ENCODE measurements around the gene NEUROD2.
"Not testable (repeated sequence)": the region's sequence is repeated elsewhere in the genome, so short reads cannot be mapped to it uniquely, and the experiment has no call there.

Gene NEUROD2

DNA sequence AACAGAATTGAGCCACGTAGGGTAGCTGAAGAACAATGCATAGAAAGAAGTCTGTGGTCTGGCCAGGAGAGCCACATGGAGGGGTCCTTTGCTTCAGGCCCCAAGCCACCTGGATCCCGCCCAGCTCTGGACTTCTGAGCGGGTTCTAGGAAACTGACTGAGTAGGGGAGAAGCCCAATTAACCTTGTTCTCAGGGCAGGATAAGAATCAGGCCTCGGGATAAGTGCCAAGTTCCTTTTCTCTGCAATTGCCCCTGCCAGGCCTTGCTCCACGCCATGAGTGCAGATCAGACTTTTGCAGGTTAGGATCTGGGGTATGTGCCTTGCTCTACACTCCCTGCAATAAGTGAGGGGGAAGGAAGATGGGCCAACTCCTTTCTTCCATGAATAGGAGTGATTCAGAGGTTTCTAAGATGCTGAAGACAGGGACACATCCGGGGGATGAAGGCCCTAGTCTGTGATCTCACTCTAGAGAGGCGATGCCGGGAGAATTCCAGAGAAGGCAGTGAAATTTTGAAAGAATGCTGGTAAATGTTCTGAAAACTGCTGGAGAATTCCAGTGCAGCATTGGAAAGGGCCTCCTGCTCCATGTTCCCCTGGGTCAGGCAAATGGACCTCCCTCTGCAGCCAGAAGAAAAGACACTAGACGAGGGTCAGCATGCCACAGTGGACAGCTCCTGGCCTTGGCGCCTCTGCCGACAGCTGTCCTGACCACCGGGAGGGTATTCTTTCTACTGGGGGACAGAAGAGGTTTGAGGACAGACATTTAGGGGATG lies 5.8 kb downstream of the NEUROD2 start:
- no peak for DNase-seq

GRCh38 chr17:39600997-39601597 lies 6.6 kb downstream of the NEUROD2 start:
- no peak for DNase-seq

- no peak for DNase-seq
Measured at GRCh38 chr17:39600288-39600996, 7.3 kb downstream of the NEUROD2 start.

DNA sequence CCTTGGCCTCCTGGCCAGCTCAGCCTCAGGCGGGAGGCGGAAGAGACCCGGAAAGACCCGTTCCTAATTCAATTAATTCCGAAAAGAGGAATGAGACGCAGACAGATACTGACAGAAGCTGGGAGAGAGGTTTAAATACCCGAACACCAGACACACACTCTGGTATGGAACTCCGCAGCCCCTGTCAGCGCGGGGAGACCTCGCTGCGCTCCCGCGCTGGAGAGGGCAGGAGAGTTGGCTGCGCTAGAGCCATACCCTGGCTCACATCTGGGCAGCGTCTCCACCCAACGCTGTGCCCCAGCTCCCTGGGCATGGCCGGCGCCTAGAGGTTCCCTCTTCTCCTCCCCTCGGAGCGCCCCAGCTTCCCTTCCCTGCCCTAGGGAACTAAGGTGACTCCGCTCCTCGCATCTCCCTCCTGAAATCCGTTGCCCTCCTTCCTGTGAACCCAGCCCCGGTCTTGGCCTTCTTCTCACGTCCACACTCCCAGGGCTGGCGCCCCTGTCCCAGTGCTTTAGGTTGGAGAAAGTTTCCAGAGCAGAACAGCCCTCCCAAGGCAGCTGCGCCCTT lies 8.0 kb downstream of the NEUROD2 start:
- DNase-seq: no peak

DNA sequence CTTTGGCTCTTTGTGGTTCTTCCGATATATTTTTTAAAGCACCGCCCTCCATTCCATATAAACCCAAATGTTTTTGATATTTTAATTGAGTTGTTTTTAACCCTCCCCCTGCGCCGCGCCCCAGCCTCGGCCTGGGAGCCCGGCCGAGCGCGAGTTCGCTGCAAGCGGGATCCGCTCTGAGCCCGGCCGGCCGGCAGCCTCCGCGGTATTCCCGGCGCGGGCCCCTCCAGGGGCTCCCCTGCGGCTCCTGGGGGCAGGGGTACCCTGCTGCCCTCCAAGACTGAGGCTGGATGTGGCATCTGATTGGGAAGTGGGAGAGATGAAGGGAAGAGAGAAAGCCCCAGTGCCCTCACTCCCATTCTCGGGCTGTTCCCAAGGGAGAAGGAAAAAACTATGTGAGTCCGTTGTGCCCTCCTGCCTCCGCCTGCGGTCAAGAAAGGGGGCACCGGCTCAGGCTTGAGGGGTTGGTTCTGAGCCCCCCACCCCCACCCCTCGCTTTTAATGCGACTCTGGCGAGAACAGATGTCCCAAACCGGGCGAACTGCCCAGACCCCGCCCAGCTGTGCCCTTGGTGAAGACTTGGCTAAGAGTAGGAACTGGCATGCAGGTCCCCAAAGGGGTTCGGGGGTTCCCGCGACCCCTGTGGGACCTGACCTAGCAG lies 8.6 kb downstream of the NEUROD2 start:
- no peak for DNase-seq

DNA sequence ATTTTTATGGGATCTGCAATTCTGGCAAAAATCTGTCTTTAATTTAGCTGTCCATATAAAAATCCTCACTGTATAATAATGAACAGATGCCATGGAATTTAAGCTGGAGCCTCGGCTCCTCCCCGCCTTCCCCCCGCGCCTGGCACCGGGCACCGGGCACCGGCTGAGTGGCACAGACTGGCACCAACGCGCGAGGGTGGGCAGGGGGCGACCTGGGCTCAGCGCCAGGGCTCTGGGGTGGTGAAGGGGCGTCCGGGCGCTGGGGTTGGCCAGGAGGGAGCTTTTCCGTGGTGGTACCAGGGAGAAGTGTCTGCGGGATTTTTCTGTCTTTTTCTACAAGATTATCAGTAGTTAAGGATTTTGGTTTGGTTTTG lies 9.1 kb downstream of the NEUROD2 start:
- DNase-seq: no peak

GRCh38 chr17:39598047-39598481 lies 9.7 kb downstream of the NEUROD2 start:
- DNase-seq: no peak

GRCh38 chr17:39597372-39598046 lies 10.2 kb downstream of the NEUROD2 start:
- no peak for DNase-seq

GRCh38 chr17:39596543-39597267 lies 11.0 kb downstream of the NEUROD2 start:
- no peak for DNase-seq

DNA sequence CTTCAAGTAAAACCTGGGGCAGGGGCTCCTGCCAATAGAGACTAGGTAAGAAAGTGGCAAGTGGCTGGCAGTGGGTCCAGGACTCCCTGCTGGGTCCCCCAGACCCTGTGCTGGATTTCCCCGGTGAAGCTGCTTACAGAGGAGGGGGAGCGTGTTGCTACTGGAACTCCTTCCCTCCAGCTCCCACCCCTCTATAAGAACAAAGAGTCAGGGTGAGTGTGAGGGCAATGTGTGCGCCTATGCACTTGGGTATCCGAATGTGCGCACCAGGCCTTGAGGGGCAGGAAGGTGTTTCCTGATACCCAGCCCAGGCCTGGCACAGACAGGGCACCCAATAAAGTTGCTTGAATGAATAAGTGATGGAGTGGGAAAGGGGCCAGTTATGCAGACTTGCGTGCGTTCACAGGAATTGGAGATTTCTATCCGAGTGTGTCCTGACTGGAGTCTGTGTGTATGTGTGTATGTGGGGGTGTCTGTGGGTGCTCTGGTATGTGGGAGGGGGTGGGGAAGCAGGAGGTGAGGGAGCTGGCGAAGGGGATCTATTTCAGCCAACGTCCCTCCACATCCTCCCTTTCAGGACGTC lies 11.7 kb downstream of the NEUROD2 start:
- DNase-seq: no peak

DNA sequence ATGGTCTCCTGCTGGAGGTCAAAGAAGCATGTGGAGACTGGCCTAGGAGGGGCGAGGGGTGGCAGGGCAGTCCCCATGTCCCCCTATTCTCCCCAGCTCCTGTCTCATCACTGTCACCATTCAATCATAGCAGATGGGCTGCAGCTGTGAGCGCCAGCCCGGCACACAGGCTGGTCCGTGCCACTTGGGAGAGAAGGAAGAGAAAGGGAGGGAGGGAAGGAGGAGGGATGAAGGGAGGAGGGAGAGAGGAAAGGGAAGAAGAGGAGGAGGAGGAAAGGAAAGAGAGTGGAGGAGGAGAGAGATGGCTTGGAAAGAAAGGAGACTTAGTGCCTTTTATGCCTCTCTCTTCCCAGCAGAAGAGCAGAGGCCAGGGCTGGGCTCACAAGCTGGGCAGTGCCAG lies 12.4 kb downstream of the NEUROD2 start:
- no peak for DNase-seq

DNA sequence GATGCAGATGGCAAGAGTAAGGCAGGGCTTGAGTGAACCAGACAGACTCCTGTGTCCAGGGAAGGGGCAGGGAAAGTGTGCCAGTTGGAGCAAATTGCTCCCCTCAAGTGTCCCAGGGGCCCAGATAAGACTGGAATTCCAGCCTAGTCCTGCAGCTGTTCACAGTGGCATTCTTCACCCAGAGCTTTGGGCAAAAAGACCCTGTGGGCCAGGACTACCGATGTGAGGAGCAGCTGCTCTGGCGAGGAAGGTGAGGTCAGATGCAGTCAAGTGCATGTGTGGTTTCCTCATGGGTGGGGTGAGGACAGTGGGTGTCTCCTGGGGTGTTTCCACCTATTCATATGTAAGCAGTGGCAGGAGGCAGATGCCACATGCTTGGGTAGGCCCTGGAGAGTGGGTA lies 14.3 kb downstream of the NEUROD2 start:
- DNase-seq: no peak

DNA sequence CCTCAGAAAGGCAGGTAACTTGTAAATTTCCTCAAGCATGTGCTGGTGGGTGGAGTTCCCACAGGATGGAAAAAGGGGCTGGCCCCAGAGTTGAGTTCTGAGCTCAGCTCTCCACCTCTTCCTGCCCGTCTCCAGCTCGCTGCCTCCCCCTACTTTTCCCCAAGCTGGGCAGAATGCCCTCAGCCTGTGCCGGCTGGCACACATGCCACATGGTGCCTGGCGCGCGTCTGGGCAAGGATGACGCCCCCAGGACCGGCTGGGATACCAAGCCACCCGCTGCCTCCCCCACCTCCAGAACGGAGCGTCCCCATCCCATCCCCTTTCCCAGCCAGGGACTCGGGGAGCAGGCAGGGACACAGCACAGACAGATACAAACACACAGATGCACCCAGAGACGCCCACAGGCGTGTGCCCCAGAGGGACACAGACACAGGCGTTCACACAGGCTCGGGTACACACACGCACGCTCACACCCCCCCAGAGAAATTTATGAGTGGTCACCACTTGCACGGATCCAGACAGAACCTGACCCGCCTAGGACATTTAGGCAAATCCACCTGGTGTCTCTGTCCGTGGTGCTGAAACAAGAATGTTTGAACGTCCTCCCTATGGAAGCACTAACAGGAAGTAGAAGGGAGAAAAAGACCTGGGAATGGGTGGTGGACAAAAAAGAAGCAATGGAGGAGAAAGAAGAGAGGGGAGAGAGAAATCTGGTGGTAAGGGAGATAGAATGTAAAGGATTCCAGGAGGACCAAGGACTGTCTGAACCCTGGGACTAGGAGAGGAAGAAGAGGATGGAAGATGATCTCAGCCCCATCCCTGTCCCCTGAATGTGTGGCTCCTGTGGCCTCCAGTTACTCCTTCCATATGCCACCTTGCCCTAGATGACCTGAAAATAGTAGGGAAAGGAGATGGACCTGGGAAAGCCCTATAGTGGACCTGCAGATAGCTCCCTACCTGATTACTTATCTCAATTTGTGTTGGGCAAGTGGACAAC lies 15.5 kb downstream of the NEUROD2 start:
- peak; percentile 45 for DNase-seq

- DNase-seq: not testable (repeated sequence)
Measured at GRCh38 chr17:39590180-39590579, 17.5 kb downstream of the NEUROD2 start.

DNA sequence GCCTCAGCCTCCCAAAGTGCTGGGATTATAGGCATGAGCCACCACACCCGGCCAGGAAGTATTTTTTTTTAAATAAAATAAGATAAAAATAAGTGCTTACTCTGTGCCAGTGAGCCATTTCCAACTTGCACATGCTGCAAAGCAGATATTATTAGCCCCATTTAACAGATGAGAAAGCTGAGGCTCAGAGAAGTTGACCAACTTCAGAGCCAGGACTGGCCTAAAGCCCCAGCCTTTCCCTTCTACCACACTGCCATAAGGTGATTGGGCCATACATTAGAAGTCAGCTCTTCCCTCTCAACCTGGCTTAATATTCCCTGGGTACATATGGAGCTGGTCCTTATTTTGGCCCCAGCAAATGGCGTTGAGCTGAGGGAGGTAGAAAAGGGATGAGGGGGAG lies 25.1 kb downstream of the NEUROD2 start:
- no peak for DNase-seq

DNA sequence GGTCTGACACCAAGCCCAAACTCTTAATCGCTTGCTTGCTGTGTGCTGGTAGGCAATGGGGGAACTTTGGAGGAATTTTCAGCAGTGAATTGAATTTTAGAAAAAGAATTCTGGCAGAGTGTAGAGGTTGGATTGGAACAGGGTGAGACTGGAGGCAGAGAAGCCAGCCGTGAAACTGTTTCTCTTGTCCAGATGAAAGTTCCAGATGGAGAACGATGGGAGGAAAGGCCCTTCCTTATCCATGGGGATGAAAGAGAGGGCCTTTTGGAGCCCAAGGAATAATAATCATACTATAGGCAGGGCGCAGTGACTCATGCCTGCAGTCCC lies 26.0 kb downstream of the NEUROD2 start:
- no peak for DNase-seq

DNA sequence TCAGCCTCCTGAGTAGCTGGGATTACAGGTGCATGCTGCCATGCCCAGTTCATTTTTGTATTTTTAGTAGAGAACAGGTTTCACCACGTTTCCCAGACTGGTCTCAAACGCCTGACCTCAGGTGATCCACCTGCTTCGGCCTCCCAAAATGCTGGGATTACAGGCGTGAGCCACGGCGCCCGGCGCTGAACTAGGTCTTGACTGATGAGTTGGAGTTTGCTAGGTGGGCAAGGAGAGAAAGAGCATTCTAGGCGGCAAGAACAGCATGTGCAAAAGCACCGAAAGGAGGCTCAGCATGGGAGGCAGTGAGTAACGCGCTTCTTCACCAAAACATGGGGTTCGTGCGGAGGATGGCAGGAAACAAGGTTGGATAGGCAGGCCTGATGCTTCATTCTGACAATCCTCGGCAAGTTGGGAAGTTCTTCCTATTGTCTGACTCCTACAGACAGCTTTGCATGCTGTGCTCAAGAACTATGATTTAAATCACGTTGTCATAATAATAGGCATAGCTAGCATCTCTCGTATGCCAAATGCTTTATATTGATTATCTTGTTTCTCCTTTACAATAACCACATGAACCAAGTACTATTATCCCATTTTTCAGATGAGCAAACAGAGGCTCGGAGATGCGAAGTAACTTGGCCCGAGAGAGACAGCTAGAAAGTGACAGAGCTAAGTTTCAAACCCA lies 26.5 kb downstream of the NEUROD2 start:
- no peak for DNase-seq

- DNase-seq: no peak
Measured at GRCh38 chr17:39580082-39580468, 27.6 kb downstream of the NEUROD2 start.

DNA sequence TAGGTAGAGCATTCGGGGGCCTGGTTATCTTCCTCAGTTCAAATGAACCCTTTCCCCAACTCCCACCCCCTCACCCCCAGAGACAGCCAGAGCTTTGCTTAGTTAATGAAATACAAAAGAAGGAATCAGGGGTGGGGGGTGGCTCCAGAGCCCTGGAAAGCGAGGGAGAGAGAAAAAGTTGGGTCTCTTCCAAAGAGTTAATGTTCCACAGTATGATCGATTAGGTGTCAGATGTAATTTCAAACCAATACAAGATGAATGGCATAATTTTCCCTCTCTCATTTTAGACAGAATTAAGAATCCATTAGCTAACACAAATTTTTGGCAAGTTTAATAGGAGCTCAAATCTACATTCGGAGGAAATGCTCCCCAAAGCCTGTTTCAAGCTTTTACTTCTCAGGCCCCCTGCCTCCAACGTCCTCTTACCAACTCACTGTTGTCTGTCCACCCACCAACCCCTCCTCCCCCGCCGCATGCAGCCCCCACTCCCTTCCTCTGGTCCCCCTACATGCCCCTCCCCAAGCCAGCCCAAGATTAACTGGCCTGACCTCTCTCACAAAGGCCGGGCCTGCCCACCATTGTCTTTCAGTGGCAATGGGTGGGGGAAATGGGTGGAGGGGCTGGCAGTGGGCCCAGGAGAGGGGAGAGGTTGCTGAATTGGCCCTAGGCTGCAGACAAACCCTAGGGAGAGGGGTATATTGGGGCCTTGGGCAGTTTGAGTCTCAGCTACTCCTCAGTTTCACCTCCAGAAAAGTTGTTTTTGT lies 28.2 kb downstream of the NEUROD2 start:
- no peak for DNase-seq

Data from fibroblast of skin of right biceps (primary cell).